Neural progenitor cell (in vitro differentiated cells): ENCODE data around the gene PRPH. TPM values are rescaled to one million over a fixed set of nuclear protein-coding genes. Genes with fewer than 3 reads are reported as not detected.

Experiments used
- DNase-seq: peaks from one replicate; pipeline ENCODE4 v3.0.0-alpha.2; 2016; ENCODE audit warnings: low spot score
- H2AFZ ChIP-seq: fragments of 200-600 bp; sonication (generic); replicated peaks from 2 replicates; pipeline ENCODE4 v1.6.1; 2016; ENCODE audit warnings: antibody characterized with exemption
- H3F3A ChIP-seq: fragments of 200-600 bp; sonication (generic); 2 replicates; pipeline ENCODE4 v1.6.1; 2016; ENCODE audit warnings: antibody characterized with exemption, low read depth
- H3K27ac ChIP-seq: fragments of 200-600 bp; sonication (generic); 2 replicates; pipeline ENCODE4 v1.5.1; 2016; ENCODE audit warnings: mild to moderate bottlenecking
- H3K27me3 ChIP-seq: fragments of 200-600 bp; sonication (generic); 2 replicates; pipeline ENCODE4 v1.6.1; 2016; ENCODE audit warnings: mild to moderate bottlenecking, moderate library complexity
- H3K36me3 ChIP-seq: fragments of 200-600 bp; sonication (generic); 2 replicates; pipeline ENCODE4 v1.5.1; 2016
- H3K4me1 ChIP-seq: fragments of 200-600 bp; sonication (generic); 2 replicates; pipeline ENCODE4 v1.6.1; 2016; ENCODE audit warnings: mixed run types
- H3K4me2 ChIP-seq: fragments of 200-600 bp; sonication (generic); 2 replicates; pipeline ENCODE4 v1.6.1; 2016
- H3K4me3 ChIP-seq: fragments of 200-600 bp; sonication (generic); 2 replicates; pipeline ENCODE4 v1.5.1; 2016
- H3K79me2 ChIP-seq: fragments of 200-600 bp; sonication (generic); 2 replicates; pipeline ENCODE4 v1.6.1; 2016; ENCODE audit warnings: low read depth
- H3K9ac ChIP-seq: fragments of 200-600 bp; sonication (generic); 2 replicates; pipeline ENCODE4 v1.6.1; 2016
- H3K9me3 ChIP-seq: fragments of 200-600 bp; sonication (generic); 2 replicates; pipeline ENCODE4 v1.5.1; 2016; ENCODE audit warnings: low read depth
- H4K20me1 ChIP-seq: fragments of 200-600 bp; sonication (generic); 2 replicates; pipeline ENCODE4 v1.6.1; 2016; ENCODE audit warnings: low read depth
- H3K27ac Mint-ChIP-seq: 3 replicates; pipeline ENCODE4 v1.8.0; 2021; ENCODE audit warnings: mixed read lengths
- H3K27me3 Mint-ChIP-seq: 2 replicates; pipeline ENCODE4 v1.8.0; 2022; ENCODE audit warnings: low read depth, mild to moderate bottlenecking, inconsistent platforms, moderate library complexity, mixed read lengths; ENCODE audit not compliant: insufficient read depth
- H3K36me3 Mint-ChIP-seq: 3 replicates; pipeline ENCODE4 v1.8.0; 2021; ENCODE audit warnings: mixed read lengths
- H3K4me1 Mint-ChIP-seq: 3 replicates; pipeline ENCODE4 v1.8.0; 2021; ENCODE audit warnings: mixed read lengths
- H3K4me3 Mint-ChIP-seq: 3 replicates; pipeline ENCODE4 v1.8.0; 2021; ENCODE audit warnings: mild to moderate bottlenecking, moderate library complexity, mixed read lengths
- H3K9me3 Mint-ChIP-seq: 3 replicates; pipeline ENCODE4 v1.8.0; 2020; ENCODE audit warnings: mixed read lengths
- EZH2 ChIP-seq: fragments of 200-600 bp; sonication (generic); IDR thresholded peaks from 2 replicates; pipeline ENCODE4 v1.6.1; 2017; ENCODE audit warnings: antibody characterized with exemption, mild to moderate bottlenecking, moderate library complexity
- EZH2phosphoT487 ChIP-seq: fragments of 200-600 bp; sonication (generic); IDR thresholded peaks from 2 replicates; pipeline ENCODE4 v1.6.1; 2017; ENCODE audit warnings: antibody characterized with exemption
- total RNA-seq: library from RNA; depleted of rRNA; stranded (reverse); fragments of >200 nt; gene quantifications from 2 replicates; pipeline ENCODE4 v1.2.3, GENCODE V29; 2015; ENCODE audit warnings: low replicate concordance
- TF ChIP-seq, protein P1 (sequence below): fragments of 200-600 bp; sonication (generic); IDR thresholded peaks from 2 replicates; pipeline ENCODE4 v1.5.1; 2017; ENCODE audit warnings: antibody characterized with exemption, mild to moderate bottlenecking

PRPH gene
- total RNA-seq, 1 donor from 2014 or later = not detected

DNA sequence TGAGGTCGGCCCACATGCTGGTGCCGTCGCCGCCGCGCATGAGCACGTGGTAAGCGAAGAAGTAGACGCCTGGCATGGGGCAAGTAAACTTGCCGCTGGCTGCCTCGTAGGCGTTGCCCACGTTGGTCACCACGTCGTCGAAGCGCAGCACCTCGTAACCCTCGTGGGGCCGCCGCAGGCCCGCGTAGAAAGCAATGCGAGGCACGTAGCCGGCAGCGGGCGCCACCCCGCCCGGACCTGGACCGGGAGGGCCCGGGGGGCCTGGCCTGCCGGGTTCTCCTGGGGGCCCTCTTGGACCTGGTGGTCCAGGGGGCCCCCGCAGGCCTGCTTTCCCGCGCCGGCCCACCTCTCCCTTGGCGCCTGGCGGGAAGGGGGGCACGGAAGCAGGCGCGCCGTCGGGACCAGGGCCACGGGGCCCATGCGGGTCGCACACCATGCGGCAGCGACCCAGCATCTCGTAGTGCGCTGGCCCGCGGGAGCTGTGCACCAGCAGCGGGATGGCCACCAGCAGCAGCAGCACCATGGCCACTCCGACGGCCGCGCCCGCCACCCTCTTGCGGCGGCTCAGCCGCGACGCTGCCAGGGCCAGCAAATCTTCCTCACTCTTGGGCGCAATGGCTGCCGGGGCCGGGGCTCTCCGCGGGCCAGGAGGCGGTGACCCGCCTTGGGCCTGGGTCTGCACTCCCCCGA lies 41.2 kb downstream of the PRPH start:
- Histone ChIP-seq H3K4me3 (peak overlapping the region; percentile 40), H3K9me3 (no peaks in the 10 kb centered on the region), H2AFZ (peak overlapping the region; percentile 58), H3K4me1 (peaks cover 22% of the 10 kb centered on the region), H3K79me2 (no peaks in the 10 kb centered on the region), H3K36me3 (no peaks in the 10 kb centered on the region), H3F3A (peaks cover 42% of the 10 kb centered on the region), H4K20me1 (peaks cover 9% of the 10 kb centered on the region), H3K27me3 (peaks cover 93% of the 10 kb centered on the region), H3K9ac (no peak overlapping the region), H3K4me2 (peak overlapping the region; percentile 86), H3K27ac (no peak overlapping the region)
- H3K4me3 Mint-ChIP-seq = no peak overlapping the region
- peaks cover 44% of the 10 kb centered on the region for H3K4me1 Mint-ChIP-seq
- no peak overlapping the region for H3K27ac Mint-ChIP-seq
- H3K27me3 Mint-ChIP-seq = peaks cover 74% of the 10 kb centered on the region
- peak; percentile 29 for DNase-seq
- H3K9me3 Mint-ChIP-seq = peaks cover 6% of the 10 kb centered on the region
- TF ChIP-seq EZH2 (peak; percentile 97), EZH2phosphoT487 (peak; percentile 95)
- TF ChIP-seq, protein P1, sequence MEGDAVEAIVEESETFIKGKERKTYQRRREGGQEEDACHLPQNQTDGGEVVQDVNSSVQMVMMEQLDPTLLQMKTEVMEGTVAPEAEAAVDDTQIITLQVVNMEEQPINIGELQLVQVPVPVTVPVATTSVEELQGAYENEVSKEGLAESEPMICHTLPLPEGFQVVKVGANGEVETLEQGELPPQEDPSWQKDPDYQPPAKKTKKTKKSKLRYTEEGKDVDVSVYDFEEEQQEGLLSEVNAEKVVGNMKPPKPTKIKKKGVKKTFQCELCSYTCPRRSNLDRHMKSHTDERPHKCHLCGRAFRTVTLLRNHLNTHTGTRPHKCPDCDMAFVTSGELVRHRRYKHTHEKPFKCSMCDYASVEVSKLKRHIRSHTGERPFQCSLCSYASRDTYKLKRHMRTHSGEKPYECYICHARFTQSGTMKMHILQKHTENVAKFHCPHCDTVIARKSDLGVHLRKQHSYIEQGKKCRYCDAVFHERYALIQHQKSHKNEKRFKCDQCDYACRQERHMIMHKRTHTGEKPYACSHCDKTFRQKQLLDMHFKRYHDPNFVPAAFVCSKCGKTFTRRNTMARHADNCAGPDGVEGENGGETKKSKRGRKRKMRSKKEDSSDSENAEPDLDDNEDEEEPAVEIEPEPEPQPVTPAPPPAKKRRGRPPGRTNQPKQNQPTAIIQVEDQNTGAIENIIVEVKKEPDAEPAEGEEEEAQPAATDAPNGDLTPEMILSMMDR = no peak
- H3K36me3 Mint-ChIP-seq = peaks cover 8% of the 10 kb centered on the region

DNA sequence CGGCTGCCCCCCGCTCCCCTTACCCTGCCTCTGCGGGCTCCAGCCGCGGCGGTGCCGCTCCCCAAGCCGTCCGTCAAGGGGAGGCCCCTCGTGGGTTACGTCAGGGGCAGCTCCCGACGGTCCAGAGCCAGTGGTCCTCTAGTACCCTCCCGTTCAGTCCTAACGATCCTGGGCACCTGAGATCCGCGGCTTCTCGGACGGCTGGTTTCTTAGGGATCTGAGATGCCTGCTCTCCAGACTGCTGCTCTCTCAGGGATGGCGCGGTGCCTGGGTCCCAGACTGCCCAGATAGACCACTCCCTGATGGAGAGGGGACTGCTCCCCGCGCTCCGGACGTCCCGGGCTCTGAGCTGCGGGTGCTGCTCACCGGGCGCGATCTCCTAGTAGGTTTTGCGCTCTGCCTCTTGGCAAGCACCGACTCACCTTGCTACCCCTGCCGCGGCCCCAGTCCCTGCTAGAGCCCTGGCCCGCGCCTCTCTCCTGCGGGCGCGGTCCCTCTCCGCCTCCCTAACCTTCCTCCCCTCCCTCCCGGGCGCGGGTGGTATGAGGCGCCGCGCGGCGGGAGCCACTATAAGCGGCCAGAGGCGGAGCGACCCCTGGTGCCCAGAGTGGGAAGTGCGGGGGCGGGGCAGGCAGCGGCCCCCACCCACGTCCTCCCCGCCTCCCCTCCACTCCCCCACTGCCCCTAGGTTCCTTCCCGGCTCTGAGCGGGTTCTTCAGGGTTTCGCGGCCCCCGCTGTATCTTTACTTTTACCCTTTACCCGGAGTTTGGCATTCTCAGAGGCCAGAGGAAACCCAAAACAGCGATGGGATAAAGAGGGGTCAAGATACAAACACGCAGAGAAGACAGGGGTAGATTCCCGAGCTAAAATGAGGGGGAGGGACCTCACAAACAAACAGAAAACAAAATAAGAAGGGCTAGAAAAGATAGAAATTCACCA lies 42.0 kb downstream of the PRPH start, which contains the start of gene C1QL4:
Gene C1QL4, minus strand, starts transcription at position 544 of the 940 bp plus-strand sequence. CDS start 711 bp downstream, outside the sequence.
- peak within 1 kb of the TSS; percentile 58 for H2AFZ ChIP-seq
- no peaks in the 10 kb centered on the region for H3K79me2 ChIP-seq
- peaks cover 4% of the 10 kb centered on the region for H4K20me1 ChIP-seq
- H3K27me3 ChIP-seq = peaks cover 100% of the 10 kb centered on the region
- H3K27me3 Mint-ChIP-seq = peaks cover 72% of the 10 kb centered on the region
- no peak within 1 kb of the TSS for H3K27ac ChIP-seq
- H3K36me3 Mint-ChIP-seq = peaks cover 5% of the 10 kb centered on the region
- no peak within 1 kb of the TSS for H3K9ac ChIP-seq
- peak within 1 kb of the TSS; percentile 86 for H3K4me2 ChIP-seq
- no peaks in the 10 kb centered on the region for H3K9me3 ChIP-seq
- peaks cover 6% of the 10 kb centered on the region for H3K9me3 Mint-ChIP-seq
- H3K4me3 Mint-ChIP-seq = peak within 1 kb of the TSS; percentile 80
- no peaks in the 10 kb centered on the region for H3K36me3 ChIP-seq
- TF ChIP-seq EZH2phosphoT487 (peak; percentile 92), EZH2 (peak; percentile 94)
- TF ChIP-seq, protein P1 = peak; percentile 98
- H3F3A ChIP-seq = peaks cover 44% of the 10 kb centered on the region
- H3K4me3 ChIP-seq = peak within 1 kb of the TSS; percentile 40
- peak; percentile 94 for DNase-seq
- H3K27ac Mint-ChIP-seq = no peak within 1 kb of the TSS
- peaks cover 30% of the 10 kb centered on the region for H3K4me1 ChIP-seq
- H3K4me1 Mint-ChIP-seq = peaks cover 44% of the 10 kb centered on the region

DNA sequence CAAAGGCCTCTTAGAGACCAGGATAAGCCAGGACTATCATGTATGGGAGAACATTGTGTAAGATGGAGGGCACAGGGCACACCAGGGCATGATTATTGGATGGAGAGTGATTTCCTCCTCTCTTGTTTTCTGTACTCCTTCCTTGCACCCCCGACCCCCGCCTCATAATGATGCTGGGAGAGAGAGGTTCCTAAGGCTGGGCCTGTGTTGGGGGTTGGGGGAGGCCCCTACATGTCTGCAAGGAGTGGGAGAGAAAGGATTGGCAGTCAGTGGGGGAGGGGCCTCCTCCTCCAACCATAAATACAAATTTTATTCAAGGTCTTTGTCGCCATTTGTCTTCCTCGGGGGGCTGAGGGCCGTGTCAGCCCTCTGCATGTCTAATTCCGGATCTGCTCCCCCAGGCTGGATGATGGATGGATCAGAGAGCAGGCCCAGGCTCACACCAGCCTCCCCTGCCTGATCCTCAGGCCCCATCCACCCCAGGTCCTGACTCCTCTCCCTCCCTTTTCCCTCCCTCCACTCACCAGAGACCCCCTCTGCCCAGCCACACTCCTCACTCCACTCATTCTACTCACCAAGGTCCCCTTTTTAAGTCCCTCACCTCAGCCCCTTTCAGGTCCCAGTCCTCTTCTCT lies 44.0 kb downstream of the PRPH start:
- TF ChIP-seq EZH2 (no peak), EZH2phosphoT487 (no peak)
- TF ChIP-seq, protein P1 = no peak
- Histone ChIP-seq H3K79me2 (no peaks in the 10 kb centered on the region), H3K9me3 (no peaks in the 10 kb centered on the region), H3K4me1 (peaks cover 39% of the 10 kb centered on the region), H3K27me3 (peaks cover 100% of the 10 kb centered on the region), H2AFZ (no peak overlapping the region), H3K36me3 (no peaks in the 10 kb centered on the region), H4K20me1 (peaks cover 13% of the 10 kb centered on the region), H3F3A (peaks cover 47% of the 10 kb centered on the region), H3K27ac (no peak overlapping the region), H3K4me3 (no peak overlapping the region), H3K9ac (no peak overlapping the region), H3K4me2 (no peak overlapping the region)
- no peak for DNase-seq
- Mint-ChIP-seq H3K36me3 (peaks cover 3% of the 10 kb centered on the region), H3K4me1 (peaks cover 53% of the 10 kb centered on the region), H3K4me3 (peak overlapping the region; percentile 41), H3K9me3 (peaks cover 8% of the 10 kb centered on the region), H3K27ac (no peak overlapping the region), H3K27me3 (peaks cover 82% of the 10 kb centered on the region)
